GM12878 (cell line): Measurements from ENCODE around the gene GUCY1A2. TPM values are rescaled to one million over a fixed set of nuclear protein-coding genes. Genes with fewer than 3 reads are reported as not detected.

Experiments used
- ATAC-seq: fragments of 200-7000 bp; cut with Tn5 transposase; 3 replicates; pipeline ENCODE4 v1.9.1; 2020; ENCODE audit warnings: mild to moderate bottlenecking, moderate library complexity
- BruUV-seq: library from RNA; stranded (reverse); fragments of 400-500 nt; replicated peaks from 2 replicates; lab custom pipeline; 2021; lab: Mats Ljungman, UMichigan
- CTCF ChIA-PET: fragments of 300-600 bp; sonication (Branson Sonifier 250); formaldehyde crosslinking; extraction: SDS; loops from one replicate; lab custom pipeline; 2021; ENCODE audit warnings: inconsistent platforms; lab: Yijun Ruan, JAX
- POLR2A ChIA-PET: fragments of 350-600 bp; formaldehyde crosslinking; extraction: SDS; loops from one replicate; lab custom pipeline; 2021; ENCODE audit warnings: inconsistent platforms; lab: Charles Lee
- RAD21 ChIA-PET: fragments of 300-600 bp; sonication (Branson Sonifier 250); formaldehyde crosslinking; loops from one replicate; lab custom pipeline; 2023; ENCODE audit warnings: antibody characterized with exemption; ENCODE audit not compliant: unreplicated experiment; lab: Charles Lee
- SMC1A ChIA-PET: fragments of 300-600 bp; sonication (Branson Sonifier 250); formaldehyde crosslinking; loops from one replicate; lab custom pipeline; 2023; ENCODE audit not compliant: unreplicated experiment, uncharacterized antibody; lab: Charles Lee
- DNase-seq: peaks from one replicate; pipeline ENCODE4 v3.0.0-alpha.2; 2011; ENCODE audit warnings: low read depth, low spot score
- FAIRE-seq: peaks from 3 replicates; lab custom pipeline; 2011; peaks lifted over from hg19 to GRCh38; lab: Jason Lieb, UNC
- H2AFZ ChIP-seq: 2 replicates; pipeline ENCODE4 v1.6.0; 2011; ENCODE audit warnings: low read depth, low read length, control low read depth; ENCODE audit not compliant: control insufficient read depth
- H3K27ac ChIP-seq: 2 replicates; pipeline ENCODE4 v1.5.1; 2011; ENCODE audit warnings: control low read depth; ENCODE audit not compliant: control insufficient read depth, insufficient read depth
- H3K27me3 ChIP-seq, 2 experiments: replicated peaks in 1 of 2; 2 replicates each; pipeline versions ENCODE4 v1.6.0 to v1.6.1; 2011; ENCODE audit warnings: low read length in 1 of 2; ENCODE audit not compliant: control insufficient read depth in 2 of 2, insufficient read depth in 2 of 2
- H3K36me3 ChIP-seq, 2 experiments: 2 replicates each; pipeline ENCODE4 v1.5.1; 2011; ENCODE audit warnings: low read length in 1 of 2; ENCODE audit not compliant: control insufficient read depth in 2 of 2, insufficient read depth in 2 of 2
- H3K4me1 ChIP-seq: 2 replicates; pipeline ENCODE4 v1.6.1; 2011; ENCODE audit warnings: mild to moderate bottlenecking, low read length, moderate library complexity, mixed read lengths; ENCODE audit not compliant: control insufficient read depth, insufficient read depth
- H3K4me2 ChIP-seq: 2 replicates; pipeline ENCODE4 v1.6.0; 2011; ENCODE audit warnings: control low read depth; ENCODE audit not compliant: control insufficient read depth, insufficient read depth
- H3K4me3 ChIP-seq: fragments of 200-600 bp; sonication (generic); 2 replicates; pipeline ENCODE4 v1.5.1; 2016
- H3K79me2 ChIP-seq: 2 replicates; pipeline ENCODE4 v1.6.0; 2011; ENCODE audit warnings: low read length; ENCODE audit not compliant: control insufficient read depth, insufficient read depth
- H3K9ac ChIP-seq: 2 replicates; pipeline ENCODE4 v1.8.0; 2011; ENCODE audit warnings: low read length, control low read depth, mixed read lengths; ENCODE audit not compliant: control insufficient read depth, insufficient read depth
- H3K9me3 ChIP-seq: replicated peaks from 3 replicates; pipeline ENCODE4 v1.5.1; 2011; ENCODE audit warnings: mild to moderate bottlenecking, low read length; ENCODE audit not compliant: control insufficient read depth, insufficient read depth
- H4K20me1 ChIP-seq: 2 replicates; pipeline ENCODE4 v1.6.0; 2011; ENCODE audit not compliant: control insufficient read depth, insufficient read depth
- ESRRA ChIP-seq: IDR thresholded peaks from 2 replicates; pipeline ENCODE4 v1.6.1; 2012; ENCODE audit warnings: mild to moderate bottlenecking, low read length, improper control_type of control experiment
- NBN ChIP-seq: fragments of 450-650 bp; IDR thresholded peaks from 2 replicates; pipeline ENCODE4 v1.6.1; 2016
- NR2C2 ChIP-seq: IDR thresholded peaks from 2 replicates; pipeline ENCODE4 v1.6.1; 2011; ENCODE audit warnings: borderline replicate concordance, low read depth; ENCODE audit not compliant: control insufficient read depth, insufficient read length
- SPI1 ChIP-seq: IDR thresholded peaks from 2 replicates; pipeline ENCODE4 v1.6.1; 2011; ENCODE audit warnings: low read depth, mild to moderate bottlenecking, low read length, moderate library complexity, borderline replicate concordance; ENCODE audit not compliant: insufficient read depth
- ZNF207 ChIP-seq: fragments of 450-650 bp; IDR thresholded peaks from 2 replicates; pipeline ENCODE4 v1.6.1; 2014; ENCODE audit warnings: antibody characterized with exemption, mild to moderate bottlenecking, borderline replicate concordance
- WGBS: methylation state at CpG from one replicate; pipeline ENCODE4 v1.1.6; 2016; ENCODE audit warnings: low lambda C conversion rate; ENCODE audit not compliant: insufficient replicate concordance, insufficient coverage; ENCODE audit errors: missing lambda C conversion rate; 5-methylcytosine and 5-hydroxymethylcytosine counted together
- in situ Hi-C: fragments of 300-500 bp; cut with MboI; formaldehyde crosslinking; loops from 9 replicates; pipeline ENCODE4 v1.14.3; 2018; ENCODE audit warnings: mixed read lengths
- intact Hi-C: fragments of 100-400 bp; cut with micrococcal nuclease; formaldehyde crosslinking; loops from one replicate; pipeline ENCODE4 v1.14.2; 2022; ENCODE audit not compliant: unreplicated experiment
- polyA plus RNA-seq, 11 experiments: library from polyadenylated mRNA; depleted of rRNA in 4 of 11; unstranded in 6 of 11; stranded (reverse) in 5 of 11; fragments of >200 nt; fragmentation: Nextera tagmentation in 4 of 11; fragmentation: Illumina TruSeq in 1 of 11; extraction: Ambion mirVana in 4 of 11; extraction: Trizol in 1 of 11; gene quantifications; 1 replicate in 1 of 11; 2 replicates in 10 of 11; pipeline versions ENCODE4 v1.2.1 to v1.2.3, GENCODE V29; 2011 to 2016; ENCODE audit warnings: inconsistent platforms in 2 of 11, missing spikeins in 2 of 11, low read depth in 1 of 11
- total RNA-seq, 4 experiments: library from RNA; depleted of rRNA in 3 of 4; stranded (reverse); fragments of >200 nt in 3 of 4; fragmentation: Illumina TruSeq in 1 of 4; extraction: Trizol in 1 of 4; gene quantifications; 2 replicates each; pipeline versions ENCODE4 v1.2.1 to v1.2.3, GENCODE V29; 2013 to 2021
- TF ChIP-seq, protein P1 (sequence below): fragments of 450-650 bp; formaldehyde crosslinking; IDR thresholded peaks from 2 replicates; pipeline ENCODE4 v1.5.0; 2022; ENCODE audit warnings: mild to moderate bottlenecking, missing genetic modification characterization
- TF ChIP-seq, protein P2 (sequence below): fragments of 450-650 bp; IDR thresholded peaks from 2 replicates; pipeline ENCODE4 v1.6.1; 2017; ENCODE audit warnings: antibody characterized with exemption, mild to moderate bottlenecking, moderate library complexity
- TF ChIP-seq, protein P3 (sequence below): fragments of 450-650 bp; formaldehyde crosslinking; IDR thresholded peaks from 2 replicates; pipeline ENCODE4 v1.4.0; 2020; ENCODE audit warnings: mild to moderate bottlenecking, moderate library complexity

The GUCY1A2 gene
- total and polyA plus RNA-seq, 10 of the 15 experiments (the other 5 are each of a cell fraction or from before 2014, with no cell fraction given): under 0.01 to 0.03 (median under 0.01) TPM; not detected in 4

DNA sequence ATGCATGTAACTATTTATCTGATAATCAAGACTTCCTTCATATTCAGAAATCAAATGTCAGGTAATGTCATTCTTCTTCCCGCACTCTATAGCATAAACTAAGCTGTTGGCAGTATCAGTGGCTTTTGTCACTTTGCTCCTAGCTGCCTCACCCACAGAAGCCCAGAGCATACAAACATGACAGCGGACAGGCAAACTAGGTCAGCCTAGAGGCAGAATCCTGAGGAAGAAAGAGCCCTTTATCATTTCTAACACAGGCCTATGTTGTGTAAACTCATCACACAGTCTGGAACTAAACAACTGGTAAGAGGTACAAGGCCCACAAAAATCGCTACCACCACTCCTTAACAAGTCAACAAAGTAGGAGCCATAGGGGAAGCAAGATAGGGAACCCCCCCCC is 21.0 kb downstream of the GUCY1A2 start:
- BruUV-seq: no TSS peak
- DNase-seq (no peak), FAIRE-seq (no peak), ATAC-seq (no peak)
- Histone ChIP-seq H3K79me2 (no peaks in the 10 kb centered on the region), H3K27me3 (no peaks in the 10 kb centered on the region; a peak in 1 of 4 replicates), H3K4me2 (no peak overlapping the region), H2AFZ (no peak overlapping the region), H3K4me1 (no peaks in the 10 kb centered on the region), H3K36me3 (no peaks in the 10 kb centered on the region), H4K20me1 (no peaks in the 10 kb centered on the region), H3K9ac (no peak overlapping the region), H3K9me3 (no peaks in the 10 kb centered on the region), H3K4me3 (no peak overlapping the region), H3K27ac (no peak overlapping the region)
- TF ChIP-seq, protein P1, sequence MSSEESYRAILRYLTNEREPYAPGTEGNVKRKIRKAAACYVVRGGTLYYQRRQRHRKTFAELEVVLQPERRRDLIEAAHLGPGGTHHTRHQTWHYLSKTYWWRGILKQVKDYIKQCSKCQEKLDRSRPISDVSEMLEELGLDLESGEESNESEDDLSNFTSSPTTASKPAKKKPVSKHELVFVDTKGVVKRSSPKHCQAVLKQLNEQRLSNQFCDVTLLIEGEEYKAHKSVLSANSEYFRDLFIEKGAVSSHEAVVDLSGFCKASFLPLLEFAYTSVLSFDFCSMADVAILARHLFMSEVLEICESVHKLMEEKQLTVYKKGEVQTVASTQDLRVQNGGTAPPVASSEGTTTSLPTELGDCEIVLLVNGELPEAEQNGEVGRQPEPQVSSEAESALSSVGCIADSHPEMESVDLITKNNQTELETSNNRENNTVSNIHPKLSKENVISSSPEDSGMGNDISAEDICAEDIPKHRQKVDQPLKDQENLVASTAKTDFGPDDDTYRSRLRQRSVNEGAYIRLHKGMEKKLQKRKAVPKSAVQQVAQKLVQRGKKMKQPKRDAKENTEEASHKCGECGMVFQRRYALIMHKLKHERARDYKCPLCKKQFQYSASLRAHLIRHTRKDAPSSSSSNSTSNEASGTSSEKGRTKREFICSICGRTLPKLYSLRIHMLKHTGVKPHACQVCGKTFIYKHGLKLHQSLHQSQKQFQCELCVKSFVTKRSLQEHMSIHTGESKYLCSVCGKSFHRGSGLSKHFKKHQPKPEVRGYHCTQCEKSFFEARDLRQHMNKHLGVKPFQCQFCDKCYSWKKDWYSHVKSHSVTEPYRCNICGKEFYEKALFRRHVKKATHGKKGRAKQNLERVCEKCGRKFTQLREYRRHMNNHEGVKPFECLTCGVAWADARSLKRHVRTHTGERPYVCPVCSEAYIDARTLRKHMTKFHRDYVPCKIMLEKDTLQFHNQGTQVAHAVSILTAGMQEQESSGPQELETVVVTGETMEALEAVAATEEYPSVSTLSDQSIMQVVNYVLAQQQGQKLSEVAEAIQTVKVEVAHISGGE (CRISPR knock-in tag): no peak
- no peak for TF ChIP-seq NR2C2
- TF ChIP-seq, protein P2, sequence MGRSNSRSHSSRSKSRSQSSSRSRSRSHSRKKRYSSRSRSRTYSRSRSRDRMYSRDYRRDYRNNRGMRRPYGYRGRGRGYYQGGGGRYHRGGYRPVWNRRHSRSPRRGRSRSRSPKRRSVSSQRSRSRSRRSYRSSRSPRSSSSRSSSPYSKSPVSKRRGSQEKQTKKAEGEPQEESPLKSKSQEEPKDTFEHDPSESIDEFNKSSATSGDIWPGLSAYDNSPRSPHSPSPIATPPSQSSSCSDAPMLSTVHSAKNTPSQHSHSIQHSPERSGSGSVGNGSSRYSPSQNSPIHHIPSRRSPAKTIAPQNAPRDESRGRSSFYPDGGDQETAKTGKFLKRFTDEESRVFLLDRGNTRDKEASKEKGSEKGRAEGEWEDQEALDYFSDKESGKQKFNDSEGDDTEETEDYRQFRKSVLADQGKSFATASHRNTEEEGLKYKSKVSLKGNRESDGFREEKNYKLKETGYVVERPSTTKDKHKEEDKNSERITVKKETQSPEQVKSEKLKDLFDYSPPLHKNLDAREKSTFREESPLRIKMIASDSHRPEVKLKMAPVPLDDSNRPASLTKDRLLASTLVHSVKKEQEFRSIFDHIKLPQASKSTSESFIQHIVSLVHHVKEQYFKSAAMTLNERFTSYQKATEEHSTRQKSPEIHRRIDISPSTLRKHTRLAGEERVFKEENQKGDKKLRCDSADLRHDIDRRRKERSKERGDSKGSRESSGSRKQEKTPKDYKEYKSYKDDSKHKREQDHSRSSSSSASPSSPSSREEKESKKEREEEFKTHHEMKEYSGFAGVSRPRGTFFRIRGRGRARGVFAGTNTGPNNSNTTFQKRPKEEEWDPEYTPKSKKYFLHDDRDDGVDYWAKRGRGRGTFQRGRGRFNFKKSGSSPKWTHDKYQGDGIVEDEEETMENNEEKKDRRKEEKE: no peak
- TF ChIP-seq, protein P3, sequence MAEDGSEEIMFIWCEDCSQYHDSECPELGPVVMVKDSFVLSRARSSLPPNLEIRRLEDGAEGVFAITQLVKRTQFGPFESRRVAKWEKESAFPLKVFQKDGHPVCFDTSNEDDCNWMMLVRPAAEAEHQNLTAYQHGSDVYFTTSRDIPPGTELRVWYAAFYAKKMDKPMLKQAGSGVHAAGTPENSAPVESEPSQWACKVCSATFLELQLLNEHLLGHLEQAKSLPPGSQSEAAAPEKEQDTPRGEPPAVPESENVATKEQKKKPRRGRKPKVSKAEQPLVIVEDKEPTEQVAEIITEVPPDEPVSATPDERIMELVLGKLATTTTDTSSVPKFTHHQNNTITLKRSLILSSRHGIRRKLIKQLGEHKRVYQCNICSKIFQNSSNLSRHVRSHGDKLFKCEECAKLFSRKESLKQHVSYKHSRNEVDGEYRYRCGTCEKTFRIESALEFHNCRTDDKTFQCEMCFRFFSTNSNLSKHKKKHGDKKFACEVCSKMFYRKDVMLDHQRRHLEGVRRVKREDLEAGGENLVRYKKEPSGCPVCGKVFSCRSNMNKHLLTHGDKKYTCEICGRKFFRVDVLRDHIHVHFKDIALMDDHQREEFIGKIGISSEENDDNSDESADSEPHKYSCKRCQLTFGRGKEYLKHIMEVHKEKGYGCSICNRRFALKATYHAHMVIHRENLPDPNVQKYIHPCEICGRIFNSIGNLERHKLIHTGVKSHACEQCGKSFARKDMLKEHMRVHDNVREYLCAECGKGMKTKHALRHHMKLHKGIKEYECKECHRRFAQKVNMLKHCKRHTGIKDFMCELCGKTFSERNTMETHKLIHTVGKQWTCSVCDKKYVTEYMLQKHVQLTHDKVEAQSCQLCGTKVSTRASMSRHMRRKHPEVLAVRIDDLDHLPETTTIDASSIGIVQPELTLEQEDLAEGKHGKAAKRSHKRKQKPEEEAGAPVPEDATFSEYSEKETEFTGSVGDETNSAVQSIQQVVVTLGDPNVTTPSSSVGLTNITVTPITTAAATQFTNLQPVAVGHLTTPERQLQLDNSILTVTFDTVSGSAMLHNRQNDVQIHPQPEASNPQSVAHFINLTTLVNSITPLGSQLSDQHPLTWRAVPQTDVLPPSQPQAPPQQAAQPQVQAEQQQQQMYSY (CRISPR knock-in tag): no peak
- no peak for TF ChIP-seq SPI1
- no peak for TF ChIP-seq NBN
- no peak for TF ChIP-seq ZNF207
- TF ChIP-seq ESRRA: no peak
- ChIA-PET SMC1A (no interaction called here), RAD21 (no interaction called here), POLR2A (no interaction called here), CTCF (no interaction called here)
- 8% methylated on average over 3 of the region's 3 CpGs for WGBS
- in situ Hi-C loops: no loop called here
- intact Hi-C loops: no loop called here
